ENCODE results near the gene PTPRJ. TPM values are rescaled to one million over a fixed set of nuclear protein-coding genes. Genes with fewer than 3 reads are reported as not detected.

PTPRJ gene
- total and polyA plus RNA-seq, 4 donors = 4.1 to 24.7 (median 14.6) TPM

GRCh38 chr11:48148749-48149148 lies 168.4 kb downstream of the PTPRJ start:
- Histone ChIP-seq H3K27me3 (ENCODE audit: control insufficient read depth in 4 of 4, insufficient read depth in 4 of 4, low read length in 3 of 4) (no peaks in the 10 kb centered on the region), H3K4me1 (ENCODE audit: control insufficient read depth in 4 of 4, insufficient read depth in 4 of 4, low read length in 3 of 4) (no peaks in the 10 kb centered on the region), H3K9me3 (ENCODE audit: control insufficient read depth in 4 of 4, low read length in 3 of 4) (no peaks in the 10 kb centered on the region), H3K36me3 (ENCODE audit: control insufficient read depth in 4 of 4, insufficient read depth in 3 of 4, low read depth in 1 of 4, low read length in 3 of 4) (peaks cover 2 to 61% (median 47%) of the 10 kb centered on the region in 4 donors), H3K9ac (ENCODE audit: low read depth in 1 of 2, low read length in 2 of 2) (no peak overlapping the region), H3K27ac (ENCODE audit: low read depth in 1 of 2, low read length in 2 of 2) (no peak overlapping the region), H3K4me3 (ENCODE audit: low read depth in 1 of 3, low read length in 3 of 3) (no peak overlapping the region)
- 74% methylated on average over 3 of the region's 3 CpGs for WGBS
- no peak for TF ChIP-seq HNF4G (IDR thresholded peaks at IDR 0.05)
- TF ChIP-seq RAD21 (IDR thresholded peaks at IDR 0.05) = no peak
- no peak for TF ChIP-seq ZBTB33 (IDR thresholded peaks at IDR 0.05)
- DNase-seq (ENCODE audit: low spot score) = no peak

GRCh38 chr11:48150213-48150612 lies 169.9 kb downstream of the PTPRJ start:
- no peak for TF ChIP-seq REST (IDR thresholded peaks at IDR 0.05)
- no peak for TF ChIP-seq HNF4A (conservative IDR thresholded peaks at IDR 0.05)
- no peak for TF ChIP-seq NR2F2 (IDR thresholded peaks at IDR 0.05)
- TF ChIP-seq HNF4G (IDR thresholded peaks at IDR 0.05) = no peak
- no peak for TF ChIP-seq FOXA1 (IDR thresholded peaks at IDR 0.05)
- no peak for TF ChIP-seq ATF3 (IDR thresholded peaks at IDR 0.05)
- no peak for TF ChIP-seq YY1 (IDR thresholded peaks at IDR 0.05)
- no peak for TF ChIP-seq ZBTB33 (IDR thresholded peaks at IDR 0.05)
- no peak for TF ChIP-seq MAX (IDR thresholded peaks at IDR 0.05)
- TF ChIP-seq RAD21 (IDR thresholded peaks at IDR 0.05) = no peak
- no peak for TF ChIP-seq EGR1 (IDR thresholded peaks at IDR 0.05; ENCODE audit: low read depth in 2 of 2)
- TF ChIP-seq JUND (IDR thresholded peaks at IDR 0.05) = no peak
- TF ChIP-seq CTCF (IDR thresholded peaks at IDR 0.05; ENCODE audit: low read depth, low read length, missing input control) = no peak
- no peak for TF ChIP-seq TAF1 (conservative IDR thresholded peaks at IDR 0.05)
- no peak for TF ChIP-seq FOXA2 (IDR thresholded peaks at IDR 0.05)
- no peak for TF ChIP-seq RXRA (IDR thresholded peaks at IDR 0.05)
- TF ChIP-seq SP1 (IDR thresholded peaks at IDR 0.05) = no peak
- no peak for TF ChIP-seq GABPA (IDR thresholded peaks at IDR 0.05 in 1 of 2, conservative IDR thresholded peaks at IDR 0.05 in 1 of 2)
- no peak overlapping the region for H3K4me3 ChIP-seq (ENCODE audit: low read depth in 1 of 3, low read length in 3 of 3)
- WGBS = 91% methylated on average over 4 of the region's 4 CpGs

More at GRCh38 chr11:48150213-48150612, 169.9 kb downstream of the PTPRJ start:
- Histone ChIP-seq H3K27me3 (ENCODE audit: control insufficient read depth in 4 of 4, insufficient read depth in 4 of 4, low read length in 3 of 4) (no peaks in the 10 kb centered on the region), H3K36me3 (ENCODE audit: control insufficient read depth in 4 of 4, insufficient read depth in 3 of 4, low read depth in 1 of 4, low read length in 3 of 4) (peaks cover 3 to 62% (median 50%) of the 10 kb centered on the region in 4 donors), H3K4me1 (ENCODE audit: control insufficient read depth in 4 of 4, insufficient read depth in 4 of 4, low read length in 3 of 4) (no peaks in the 10 kb centered on the region), H3K27ac (ENCODE audit: low read depth in 1 of 2, low read length in 2 of 2) (no peak overlapping the region), H3K9me3 (ENCODE audit: control insufficient read depth in 4 of 4, low read length in 3 of 4) (no peaks in the 10 kb centered on the region), H3K9ac (ENCODE audit: low read depth in 1 of 2, low read length in 2 of 2) (no peak overlapping the region)
- DNase-seq (ENCODE audit: low spot score) = no peak

All from liver (tissue), 9 donors.